OCI-LY3 (cell line): Measurements from ENCODE around the gene C10orf71.

ENCODE experiments used
- H2AFZ ChIP-seq: fragments of 200-600, 300-600 bp; shearing (Covaris generic); 2 replicates; pipeline ENCODE4 v1.6.0; 2014; ENCODE audit warnings: antibody characterized with exemption, low read depth, low read length
- H3K27ac ChIP-seq: fragments of 200-600, 300-600 bp; sonication (generic); 2 replicates; pipeline ENCODE4 v1.5.1; 2014; ENCODE audit warnings: mild to moderate bottlenecking, low read length, moderate library complexity, mixed read lengths
- H3K27me3 ChIP-seq: fragments of 200-600, 300-600 bp; sonication (generic); 2 replicates; pipeline ENCODE4 v1.6.1; 2014; ENCODE audit warnings: low read depth, low read length, mixed read lengths
- H3K36me3 ChIP-seq: fragments of 200-600, 300-600 bp; sonication (generic); replicated peaks from 2 replicates; pipeline ENCODE3; 2014; ENCODE audit warnings: low read depth, low read length, mixed read lengths
- H3K4me1 ChIP-seq: fragments of 300-600, 200-600 bp; sonication (generic); 2 replicates; pipeline ENCODE4 v1.6.1; 2014; ENCODE audit warnings: low read length, mixed read lengths
- H3K4me2 ChIP-seq: fragments of 200-600, 300-600 bp; sonication (generic); 2 replicates; pipeline ENCODE4 v1.6.1; 2014; ENCODE audit warnings: low read length, mixed read lengths
- H3K4me3 ChIP-seq: fragments of 300-600, 200-600 bp; sonication (generic); 2 replicates; pipeline ENCODE4 v1.5.1; 2014; ENCODE audit warnings: antibody characterized with exemption, mild to moderate bottlenecking, low read length, moderate library complexity
- H3K79me2 ChIP-seq: fragments of 300-600, 200-600 bp; shearing (Covaris generic); 2 replicates; pipeline ENCODE4 v1.6.1; 2014; ENCODE audit warnings: mild to moderate bottlenecking, low read length, mixed read lengths
- H3K9ac ChIP-seq: fragments of 300-600, 200-600 bp; shearing (Covaris generic); 2 replicates; pipeline ENCODE4 v1.6.0; 2014; ENCODE audit warnings: mild to moderate bottlenecking, low read length, moderate library complexity
- H3K9me3 ChIP-seq: fragments of 200-600, 300-600 bp; shearing (Covaris generic); 2 replicates; pipeline ENCODE4 v1.6.1; 2014; ENCODE audit warnings: low read length, mixed read lengths; ENCODE audit not compliant: insufficient read depth
- H4K20me1 ChIP-seq: fragments of 200-600, 300-600 bp; sonication (generic); 2 replicates; pipeline ENCODE4 v1.6.1; 2016; ENCODE audit warnings: low read length, mixed read lengths; ENCODE audit not compliant: insufficient read depth
- CTCF ChIP-seq: fragments of 200-600, 300-600 bp; sonication (generic); IDR thresholded peaks from 2 replicates; pipeline ENCODE4 v1.5.1; 2014; ENCODE audit warnings: antibody characterized with exemption, low read length, low read depth
- EZH2phosphoT487 ChIP-seq: fragments of 200-600 bp; shearing (Covaris generic); IDR thresholded peaks from 2 replicates; pipeline ENCODE4 v1.6.1; 2018; ENCODE audit warnings: antibody characterized with exemption, mixed run types, low read depth

The C10orf71 gene

GRCh38 chr10:49338604-49339003, 39.6 kb downstream of the C10orf71 start:
- Histone ChIP-seq H3K9ac (no peak overlapping the region), H3K4me3 (no peak overlapping the region), H4K20me1 (no peaks in the 10 kb centered on the region), H3K36me3 (no peaks in the 10 kb centered on the region), H3K27me3 (no peaks in the 10 kb centered on the region), H3K4me2 (no peak overlapping the region), H3K27ac (no peak overlapping the region), H3K79me2 (no peaks in the 10 kb centered on the region), H2AFZ (no peak overlapping the region), H3K4me1 (peaks cover 2% of the 10 kb centered on the region; the same call in 1 of the 2 replicates), H3K9me3 (no peaks in the 10 kb centered on the region)
- TF ChIP-seq EZH2phosphoT487 (no peak), CTCF (no peak)

- Histone ChIP-seq H3K4me3 (no peak overlapping the region), H2AFZ (no peak overlapping the region), H3K9me3 (no peaks in the 10 kb centered on the region), H3K36me3 (no peaks in the 10 kb centered on the region), H3K9ac (no peak overlapping the region), H3K27me3 (no peaks in the 10 kb centered on the region), H3K4me1 (no peaks in the 10 kb centered on the region), H4K20me1 (no peaks in the 10 kb centered on the region), H3K4me2 (no peak overlapping the region), H3K27ac (no peak overlapping the region), H3K79me2 (no peaks in the 10 kb centered on the region)
- TF ChIP-seq CTCF (no peak), EZH2phosphoT487 (no peak)
These were observed 45.9 kb downstream of the C10orf71 start for GRCh38 chr10:49344840-49345239.

GRCh38 chr10:49347342-49347741, 48.4 kb downstream of the C10orf71 start:
- Histone ChIP-seq H3K36me3 (no peaks in the 10 kb centered on the region), H3K4me1 (no peaks in the 10 kb centered on the region), H2AFZ (no peak overlapping the region), H3K9me3 (no peaks in the 10 kb centered on the region), H4K20me1 (no peaks in the 10 kb centered on the region), H3K4me3 (no peak overlapping the region), H3K4me2 (no peak overlapping the region), H3K9ac (no peak overlapping the region), H3K27ac (no peak overlapping the region), H3K79me2 (no peaks in the 10 kb centered on the region), H3K27me3 (no peaks in the 10 kb centered on the region)
- TF ChIP-seq EZH2phosphoT487 (no peak), CTCF (no peak)

GRCh38 chr10:49347827-49348226, 48.9 kb downstream of the C10orf71 start:
- Histone ChIP-seq H4K20me1 (no peaks in the 10 kb centered on the region), H3K4me2 (no peak overlapping the region), H3K4me3 (no peak overlapping the region), H3K27ac (no peak overlapping the region), H3K4me1 (no peaks in the 10 kb centered on the region), H2AFZ (no peak overlapping the region), H3K27me3 (no peaks in the 10 kb centered on the region), H3K36me3 (no peaks in the 10 kb centered on the region), H3K9ac (no peak overlapping the region), H3K79me2 (no peaks in the 10 kb centered on the region), H3K9me3 (no peaks in the 10 kb centered on the region)
- TF ChIP-seq EZH2phosphoT487 (no peak), CTCF (no peak)
